HEK293 (cell line): ENCODE results near the gene MVB12B.

Experiments used
- BCL11B ChIP-seq: fragments of 450-650 bp; formaldehyde crosslinking; IDR thresholded peaks from 2 replicates; pipeline ENCODE4 v1.5.1; 2016; ENCODE audit warnings: low read depth, missing biosample characterization, missing genetic modification characterization
- FEZF1 ChIP-seq: fragments of 450-650 bp; formaldehyde crosslinking; IDR thresholded peaks from 2 replicates; pipeline ENCODE4 v1.5.1; 2016; ENCODE audit warnings: missing biosample characterization, missing genetic modification characterization
- OSR2 ChIP-seq: fragments of 450-650 bp; formaldehyde crosslinking; IDR thresholded peaks from 2 replicates; pipeline ENCODE4 v1.5.1; 2016; ENCODE audit warnings: missing biosample characterization, missing genetic modification characterization
- ZNF274 ChIP-seq, 2 experiments: fragments of 200-500 bp in 1 of 2; fragments of 450-650 bp in 1 of 2; sonication (Bioruptor generic) in 1 of 2; formaldehyde crosslinking in 1 of 2; IDR thresholded peaks; 2 replicates each; pipeline versions ENCODE4 v1.5.1 to v1.6.1; 2014 to 2016; ENCODE audit warnings: borderline replicate concordance in 1 of 2, inconsistent platforms in 1 of 2, low read length in 1 of 2, missing biosample characterization in 1 of 2, missing genetic modification characterization in 1 of 2
- ZNF670 ChIP-seq: fragments of 450-650 bp; formaldehyde crosslinking; IDR thresholded peaks from 2 replicates; pipeline ENCODE4 v1.5.1; 2016; ENCODE audit warnings: missing biosample characterization, missing genetic modification characterization, low read depth
- ZNF792 ChIP-seq: fragments of 450-650 bp; formaldehyde crosslinking; IDR thresholded peaks from 2 replicates; pipeline ENCODE4 v1.5.1; 2016; ENCODE audit warnings: missing biosample characterization, missing genetic modification characterization
- ZNF830 ChIP-seq: fragments of 450-650 bp; IDR thresholded peaks from 2 replicates; pipeline ENCODE4 v1.5.0; 2018; ENCODE audit warnings: missing biosample characterization, missing genetic modification characterization, low read depth, mild to moderate bottlenecking, moderate library complexity
- TF ChIP-seq, protein P1 (sequence below): fragments of 450-650 bp; formaldehyde crosslinking; IDR thresholded peaks from 2 replicates; pipeline ENCODE4 v1.5.1; 2016; ENCODE audit warnings: missing biosample characterization, missing genetic modification characterization
- TF ChIP-seq, protein P2 (sequence below): fragments of 450-650 bp; formaldehyde crosslinking; IDR thresholded peaks from 2 replicates; pipeline ENCODE4 v1.5.1; 2016; ENCODE audit warnings: missing biosample characterization, missing genetic modification characterization
- TF ChIP-seq, protein P3 (sequence below): fragments of 450-650 bp; formaldehyde crosslinking; IDR thresholded peaks from 2 replicates; pipeline ENCODE4 v1.5.1; 2016; ENCODE audit warnings: missing biosample characterization, missing genetic modification characterization
- TF ChIP-seq, protein P4 (sequence below): fragments of 450-650 bp; formaldehyde crosslinking; IDR thresholded peaks from 2 replicates; pipeline ENCODE4 v1.5.1; 2016; ENCODE audit warnings: missing biosample characterization, missing genetic modification characterization, borderline replicate concordance

DNA sequence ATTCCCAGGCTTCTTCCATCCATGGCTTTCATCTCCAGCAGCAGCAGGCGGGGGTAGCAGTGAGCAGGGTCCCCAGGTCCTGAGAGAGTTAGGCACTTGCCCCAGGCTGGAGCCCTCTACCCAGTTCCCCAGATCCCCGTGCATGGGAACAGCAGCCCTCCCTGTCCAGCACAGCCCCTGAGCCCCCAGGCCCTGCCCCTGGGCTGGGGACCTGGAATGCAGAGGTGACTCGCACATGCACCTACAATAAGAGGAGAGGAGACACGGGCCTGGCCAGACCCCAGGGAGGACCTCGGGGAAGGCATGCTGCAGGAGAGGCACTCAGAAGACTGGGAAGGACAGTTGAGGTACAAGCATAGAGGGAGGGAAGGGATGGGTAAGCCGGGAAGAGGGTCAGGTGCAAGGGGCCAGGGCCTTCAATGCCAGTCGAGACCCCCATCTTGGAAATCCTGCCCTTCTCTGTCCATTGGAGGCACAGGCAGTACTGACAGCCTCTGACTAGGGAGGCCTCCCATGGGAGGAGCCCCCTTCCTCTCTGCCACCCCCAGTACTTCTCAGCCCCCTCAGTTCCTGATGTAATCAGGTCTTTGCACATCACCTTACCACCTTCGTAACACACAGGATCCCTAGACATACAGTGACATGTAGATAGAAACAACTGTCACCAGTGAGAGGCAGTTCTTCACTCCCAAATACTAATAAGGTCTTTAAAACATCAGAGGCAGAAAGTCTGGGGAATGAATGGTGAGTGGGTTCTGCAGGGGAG is 151.8 kb downstream of the MVB12B start:
- TF ChIP-seq, protein P1, sequence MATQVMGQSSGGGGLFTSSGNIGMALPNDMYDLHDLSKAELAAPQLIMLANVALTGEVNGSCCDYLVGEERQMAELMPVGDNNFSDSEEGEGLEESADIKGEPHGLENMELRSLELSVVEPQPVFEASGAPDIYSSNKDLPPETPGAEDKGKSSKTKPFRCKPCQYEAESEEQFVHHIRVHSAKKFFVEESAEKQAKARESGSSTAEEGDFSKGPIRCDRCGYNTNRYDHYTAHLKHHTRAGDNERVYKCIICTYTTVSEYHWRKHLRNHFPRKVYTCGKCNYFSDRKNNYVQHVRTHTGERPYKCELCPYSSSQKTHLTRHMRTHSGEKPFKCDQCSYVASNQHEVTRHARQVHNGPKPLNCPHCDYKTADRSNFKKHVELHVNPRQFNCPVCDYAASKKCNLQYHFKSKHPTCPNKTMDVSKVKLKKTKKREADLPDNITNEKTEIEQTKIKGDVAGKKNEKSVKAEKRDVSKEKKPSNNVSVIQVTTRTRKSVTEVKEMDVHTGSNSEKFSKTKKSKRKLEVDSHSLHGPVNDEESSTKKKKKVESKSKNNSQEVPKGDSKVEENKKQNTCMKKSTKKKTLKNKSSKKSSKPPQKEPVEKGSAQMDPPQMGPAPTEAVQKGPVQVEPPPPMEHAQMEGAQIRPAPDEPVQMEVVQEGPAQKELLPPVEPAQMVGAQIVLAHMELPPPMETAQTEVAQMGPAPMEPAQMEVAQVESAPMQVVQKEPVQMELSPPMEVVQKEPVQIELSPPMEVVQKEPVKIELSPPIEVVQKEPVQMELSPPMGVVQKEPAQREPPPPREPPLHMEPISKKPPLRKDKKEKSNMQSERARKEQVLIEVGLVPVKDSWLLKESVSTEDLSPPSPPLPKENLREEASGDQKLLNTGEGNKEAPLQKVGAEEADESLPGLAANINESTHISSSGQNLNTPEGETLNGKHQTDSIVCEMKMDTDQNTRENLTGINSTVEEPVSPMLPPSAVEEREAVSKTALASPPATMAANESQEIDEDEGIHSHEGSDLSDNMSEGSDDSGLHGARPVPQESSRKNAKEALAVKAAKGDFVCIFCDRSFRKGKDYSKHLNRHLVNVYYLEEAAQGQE, result no peak
- TF ChIP-seq, protein P2, sequence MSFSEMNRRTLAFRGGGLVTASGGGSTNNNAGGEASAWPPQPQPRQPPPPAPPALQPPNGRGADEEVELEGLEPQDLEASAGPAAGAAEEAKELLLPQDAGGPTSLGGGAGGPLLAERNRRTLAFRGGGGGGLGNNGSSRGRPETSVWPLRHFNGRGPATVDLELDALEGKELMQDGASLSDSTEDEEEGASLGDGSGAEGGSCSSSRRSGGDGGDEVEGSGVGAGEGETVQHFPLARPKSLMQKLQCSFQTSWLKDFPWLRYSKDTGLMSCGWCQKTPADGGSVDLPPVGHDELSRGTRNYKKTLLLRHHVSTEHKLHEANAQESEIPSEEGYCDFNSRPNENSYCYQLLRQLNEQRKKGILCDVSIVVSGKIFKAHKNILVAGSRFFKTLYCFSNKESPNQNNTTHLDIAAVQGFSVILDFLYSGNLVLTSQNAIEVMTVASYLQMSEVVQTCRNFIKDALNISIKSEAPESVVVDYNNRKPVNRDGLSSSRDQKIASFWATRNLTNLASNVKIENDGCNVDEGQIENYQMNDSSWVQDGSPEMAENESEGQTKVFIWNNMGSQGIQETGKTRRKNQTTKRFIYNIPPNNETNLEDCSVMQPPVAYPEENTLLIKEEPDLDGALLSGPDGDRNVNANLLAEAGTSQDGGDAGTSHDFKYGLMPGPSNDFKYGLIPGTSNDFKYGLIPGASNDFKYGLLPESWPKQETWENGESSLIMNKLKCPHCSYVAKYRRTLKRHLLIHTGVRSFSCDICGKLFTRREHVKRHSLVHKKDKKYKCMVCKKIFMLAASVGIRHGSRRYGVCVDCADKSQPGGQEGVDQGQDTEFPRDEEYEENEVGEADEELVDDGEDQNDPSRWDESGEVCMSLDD (tag by site-specific recombination), result no peak
- TF ChIP-seq, protein P3, sequence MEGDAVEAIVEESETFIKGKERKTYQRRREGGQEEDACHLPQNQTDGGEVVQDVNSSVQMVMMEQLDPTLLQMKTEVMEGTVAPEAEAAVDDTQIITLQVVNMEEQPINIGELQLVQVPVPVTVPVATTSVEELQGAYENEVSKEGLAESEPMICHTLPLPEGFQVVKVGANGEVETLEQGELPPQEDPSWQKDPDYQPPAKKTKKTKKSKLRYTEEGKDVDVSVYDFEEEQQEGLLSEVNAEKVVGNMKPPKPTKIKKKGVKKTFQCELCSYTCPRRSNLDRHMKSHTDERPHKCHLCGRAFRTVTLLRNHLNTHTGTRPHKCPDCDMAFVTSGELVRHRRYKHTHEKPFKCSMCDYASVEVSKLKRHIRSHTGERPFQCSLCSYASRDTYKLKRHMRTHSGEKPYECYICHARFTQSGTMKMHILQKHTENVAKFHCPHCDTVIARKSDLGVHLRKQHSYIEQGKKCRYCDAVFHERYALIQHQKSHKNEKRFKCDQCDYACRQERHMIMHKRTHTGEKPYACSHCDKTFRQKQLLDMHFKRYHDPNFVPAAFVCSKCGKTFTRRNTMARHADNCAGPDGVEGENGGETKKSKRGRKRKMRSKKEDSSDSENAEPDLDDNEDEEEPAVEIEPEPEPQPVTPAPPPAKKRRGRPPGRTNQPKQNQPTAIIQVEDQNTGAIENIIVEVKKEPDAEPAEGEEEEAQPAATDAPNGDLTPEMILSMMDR (tag by site-specific recombination), result no peak
- TF ChIP-seq BCL11B (no peak), ZNF792 (tag by site-specific recombination) (no peak), ZNF274 (IDR thresholded peaks at IDR 0.05; ENCODE audit: low read length) (no peak), ZNF274 (tag by site-specific recombination; IDR thresholded peaks at IDR 0.05; ENCODE audit: borderline replicate concordance) (no peak), ZNF830 (tag by site-specific recombination) (no peak), OSR2 (tag by site-specific recombination) (no peak), ZNF670 (no peak), FEZF1 (no peak)
- TF ChIP-seq, protein P4, sequence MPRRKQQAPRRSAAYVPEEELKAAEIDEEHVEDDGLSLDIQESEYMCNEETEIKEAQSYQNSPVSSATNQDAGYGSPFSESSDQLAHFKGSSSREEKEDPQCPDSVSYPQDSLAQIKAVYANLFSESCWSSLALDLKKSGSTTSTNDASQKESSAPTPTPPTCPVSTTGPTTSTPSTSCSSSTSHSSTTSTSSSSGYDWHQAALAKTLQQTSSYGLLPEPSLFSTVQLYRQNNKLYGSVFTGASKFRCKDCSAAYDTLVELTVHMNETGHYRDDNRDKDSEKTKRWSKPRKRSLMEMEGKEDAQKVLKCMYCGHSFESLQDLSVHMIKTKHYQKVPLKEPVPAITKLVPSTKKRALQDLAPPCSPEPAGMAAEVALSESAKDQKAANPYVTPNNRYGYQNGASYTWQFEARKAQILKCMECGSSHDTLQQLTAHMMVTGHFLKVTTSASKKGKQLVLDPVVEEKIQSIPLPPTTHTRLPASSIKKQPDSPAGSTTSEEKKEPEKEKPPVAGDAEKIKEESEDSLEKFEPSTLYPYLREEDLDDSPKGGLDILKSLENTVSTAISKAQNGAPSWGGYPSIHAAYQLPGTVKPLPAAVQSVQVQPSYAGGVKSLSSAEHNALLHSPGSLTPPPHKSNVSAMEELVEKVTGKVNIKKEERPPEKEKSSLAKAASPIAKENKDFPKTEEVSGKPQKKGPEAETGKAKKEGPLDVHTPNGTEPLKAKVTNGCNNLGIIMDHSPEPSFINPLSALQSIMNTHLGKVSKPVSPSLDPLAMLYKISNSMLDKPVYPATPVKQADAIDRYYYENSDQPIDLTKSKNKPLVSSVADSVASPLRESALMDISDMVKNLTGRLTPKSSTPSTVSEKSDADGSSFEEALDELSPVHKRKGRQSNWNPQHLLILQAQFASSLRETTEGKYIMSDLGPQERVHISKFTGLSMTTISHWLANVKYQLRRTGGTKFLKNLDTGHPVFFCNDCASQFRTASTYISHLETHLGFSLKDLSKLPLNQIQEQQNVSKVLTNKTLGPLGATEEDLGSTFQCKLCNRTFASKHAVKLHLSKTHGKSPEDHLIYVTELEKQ (tag by site-specific recombination), result no peak
